Heart right ventricle (tissue), 16 donors: ENCODE data around the gene UNC5CL. TPM values are rescaled to one million over a fixed set of nuclear protein-coding genes. Genes with fewer than 3 reads are reported as not detected.

Experiments
- ATAC-seq, 8 donors: fragments of 200-7000 bp; cut with Tn5 transposase; one replicate each; pipeline ENCODE4 v1.9.1; 2020; ENCODE audit warnings: mild to moderate bottlenecking in 8 of 8, moderate library complexity in 8 of 8, moderate number of reproducible peaks in 1 of 8
- DNase-seq, 2 donors: peaks; one replicate each; pipeline ENCODE4 v3.0.0-alpha.2; 2020
- H3K27ac ChIP-seq, 10 donors: fragments of 200-600 bp; sonication (generic) in 2 of 10; one replicate each; pipeline versions ENCODE4 v1.5.0 to v1.8.0; 2020 to 2022; ENCODE audit warnings: mild to moderate bottlenecking in 3 of 10
- H3K27me3 ChIP-seq, 7 donors: fragments of 200-600 bp; one replicate each; pipeline ENCODE4 v1.8.0; 2021 to 2022; ENCODE audit warnings: mild to moderate bottlenecking in 2 of 7
- H3K36me3 ChIP-seq, 9 donors: fragments of 200-600 bp; sonication (generic) in 1 of 9; one replicate each; pipeline versions ENCODE4 v1.5.0 to v1.8.0; 2020 to 2022; ENCODE audit warnings: mild to moderate bottlenecking in 2 of 9
- H3K4me1 ChIP-seq, 9 donors: fragments of 200-600 bp; sonication (generic) in 1 of 9; one replicate each; pipeline versions ENCODE4 v1.5.0 to v1.8.0; 2020 to 2022; ENCODE audit warnings: mild to moderate bottlenecking in 4 of 9
- H3K4me3 ChIP-seq, 10 donors: fragments of 200-600 bp; sonication (generic) in 2 of 10; one replicate each; pipeline versions ENCODE4 v1.5.0 to v1.8.0; 2020 to 2022; ENCODE audit warnings: mild to moderate bottlenecking in 7 of 10, moderate library complexity in 2 of 10
- H3K9me3 ChIP-seq, 11 donors: fragments of 200-600 bp in 10 of 11; sonication (generic) in 2 of 11; one replicate each; pipeline versions ENCODE4 v1.5.0 to v1.8.0; 2013 to 2022; ENCODE audit warnings: mild to moderate bottlenecking in 2 of 11, control low read depth in 1 of 11, moderate library complexity in 1 of 11
- CTCF ChIP-seq, 9 donors: fragments of 200-600 bp; sonication (generic) in 2 of 9; IDR thresholded peaks; one replicate each; pipeline versions ENCODE4 v1.5.0 to v1.8.0; 2021 to 2022; ENCODE audit warnings: antibody characterized with exemption in 9 of 9, mild to moderate bottlenecking in 5 of 9, moderate library complexity in 1 of 9
- whole genome bisulfite sequencing, 2 donors: extraction: QIAGEN DNeasy Blood & Tissue Kit; methylation state at CpG; one replicate each; pipeline ENCODE4 v1.1.7; 2013; ENCODE audit warnings: inconsistent platforms in 1 of 2; 5-methylcytosine and 5-hydroxymethylcytosine counted together
- intact Hi-C, 10 donors: fragments of 100-400 bp; cut with DNase I; formaldehyde crosslinking; loops; one replicate each; pipeline versions ENCODE4 v1.11.1 to v1.14.2; 2022
- long read RNA-seq, 3 donors: library from polyadenylated mRNA; unstranded; transcript quantifications; one replicate each; pipeline ENCODE4 v2.0.0, GENCODE V29; 2020 to 2021
- polyA plus RNA-seq, 2 donors: library from polyadenylated mRNA; stranded (reverse); fragments of 200-250 nt; gene quantifications; one replicate each; pipeline ENCODE4 v1.2.3, GENCODE V29; 2013
- total RNA-seq, 10 donors: library from RNA; stranded (reverse); fragmentation: NEBNext Ultra II Directional in 3 of 10; extraction: Animal tissue kit (Norgen Biotek cat#: 25700) in 3 of 10; gene quantifications; one replicate each; pipeline versions ENCODE4 v1.2.1 to v1.2.4, GENCODE V29; 2021 to 2023
- donor health status: Arrhythmogenic right ventricular cardiomyopathy.
- donor health status: ischemic (EF 13 %, LVEDD 7.1; RV severe dilation, severe dysfunction).
- donor health status: healthy with polysubstance abuse.
- donor health status: DM: no; HTN: yes; CAD: no.
- donor health status: DM: no; HTN: no; CAD: no.
- donor health status: ischemic (EF 25% LVEDD 6.9; RV normal size, moderate dysfunction).
- donor health status: ischemic (EF 25% LVEDD 5.7; RV mildly dilated, moderate dysfunction).
- donor health status: healthy.
- donor health status: DM: yes; HTN: yes; CAD: no.
- donor health status: Ischemic cardiomyopathy.
- donor health status: ischemic (EF 35%, LVEDD 5.7; RV mildly dilated, moderate dysfunction).
- donor health status: nonischemic (EF 11% LVEDD 7.7; RV severe dilation, severe dysfunction).
- donor health status: DM: yes; HTN: yes; CAD: no.
- donor health status: PGD.
- donor health status: ischemic (EF 29% LVEDD 5.4; RV normal size, mild dysfunction).
- donor health status: nonischemic (EF 23%, LVEDD 6.1; RV moderate dilation, normal function).

The UNC5CL gene
- under 1 TPM; 0.19 to 0.81 (median 0.45) TPM for total RNA-seq
- 1 to 10 TPM in 1 of 2 donors, under 1 TPM in 1; 0.42 to 1.9 TPM for polyA plus RNA-seq
- long read RNA-seq, donor 1, partial matches to known transcripts, result 1 of 1 reads
- long read RNA-seq, donor 1, other reads (novel, unspliced or antisense), result 0 of 1 reads
- long read RNA-seq, donor 2, result 0 reads
- long read RNA-seq, donor 3, partial matches to known transcripts, result 1 of 4 reads
- long read RNA-seq, donor 3, other reads (novel, unspliced or antisense), result 3 of 4 reads

GRCh38 chr6:41039060-41039998 lies at the start of gene UNC5CL:
TSS of gene UNC5CL (minus strand) at chr6:41039221. CDS start at chr6:41035074, 4,147 bp downstream.
- H3K4me3 ChIP-seq, result no peak within 1 kb of the TSS
- H3K36me3 ChIP-seq, result no peaks in the 10 kb centered on the region
- WGBS, 2 donors, result 66 to 67% methylated on average over 10 of the region's 10 CpGs
- DNase-seq (no peak), ATAC-seq (peak in 7 of 8 donors; percentile 36 to 64 (median 55))
- no peaks in the 10 kb centered on the region for H3K9me3 ChIP-seq
- no peak within 1 kb of the TSS for H3K27ac ChIP-seq
- no peaks in the 10 kb centered on the region for H3K4me1 ChIP-seq
- intact Hi-C loops, result no loop called here
- peak; percentile 25 to 72 (median 64) for TF ChIP-seq CTCF (IDR thresholded peaks at IDR 0.05)
- no peaks in the 10 kb centered on the region for H3K27me3 ChIP-seq

- intact Hi-C loops, result no loop called here
- 93 to 94% methylated on average over 4 of the region's 4 CpGs for WGBS, 2 donors
- peaks cover 0 to 11% (median 0%) of the 10 kb centered on the region in 9 donors for H3K4me1 ChIP-seq
- H3K9me3 ChIP-seq, result no peaks in the 10 kb centered on the region
- DNase-seq (no peak), ATAC-seq (no peak)
- H3K27ac ChIP-seq, result no peak overlapping the region
- H3K36me3 ChIP-seq, result peaks cover 2 to 100% (median 50%) of the 10 kb centered on the region in 9 donors
- H3K27me3 ChIP-seq, result no peaks in the 10 kb centered on the region
- no peak overlapping the region for H3K4me3 ChIP-seq
- TF ChIP-seq CTCF (IDR thresholded peaks at IDR 0.05), result no peak
These were observed 49.4 kb upstream of the UNC5CL start for GRCh38 chr6:41088451-41088850.

- intact Hi-C loops, result no loop called here
- no peak overlapping the region for H3K27ac ChIP-seq
- no peak overlapping the region for H3K4me3 ChIP-seq
- H3K27me3 ChIP-seq, result no peaks in the 10 kb centered on the region
- no peaks in the 10 kb centered on the region for H3K9me3 ChIP-seq
- peaks cover 0 to 12% (median 0%) of the 10 kb centered on the region in 9 donors for H3K4me1 ChIP-seq
- DNase-seq (no peak), ATAC-seq (no peak)
- peaks cover 0 to 100% (median 50%) of the 10 kb centered on the region in 9 donors for H3K36me3 ChIP-seq
- no peak for TF ChIP-seq CTCF (IDR thresholded peaks at IDR 0.05)
These were observed 46.2 kb upstream of the UNC5CL start for GRCh38 chr6:41085182-41085581.

- no peak for TF ChIP-seq CTCF (IDR thresholded peaks at IDR 0.05)
- ATAC-seq (no peak), DNase-seq (no peak)
- Histone ChIP-seq H3K27me3 (no peaks in the 10 kb centered on the region), H3K27ac (no peak overlapping the region), H3K36me3 (peaks cover 0 to 96% (median 45%) of the 10 kb centered on the region in 9 donors), H3K9me3 (no peaks in the 10 kb centered on the region), H3K4me1 (peaks cover 0 to 18% (median 0%) of the 10 kb centered on the region in 9 donors), H3K4me3 (no peak overlapping the region)
- intact Hi-C loops, result no loop called here
These were observed 44.1 kb upstream of the UNC5CL start for GRCh38 chr6:41083072-41083471.
